A549 (cell line): Measurements from ENCODE around the gene SPRED3.

Source experiments
- BHLHE40 ChIP-seq: IDR thresholded peaks from 2 replicates; pipeline ENCODE4 v1.6.1; 2012; ENCODE audit warnings: low read depth, low read length, inconsistent platforms
- CTCF ChIP-seq: fragments of >200 bp; sonication (Bioruptor Twin); formaldehyde crosslinking; IDR thresholded peaks from 3 replicates; pipeline ENCODE4 v1.5.1; 2016
- EP300 ChIP-seq, 2 experiments: fragments of >200 bp; sonication (Bioruptor Twin); formaldehyde crosslinking; IDR thresholded peaks; 2 replicates in 1 of 2; 3 replicates in 1 of 2; pipeline ENCODE4 v1.6.1; 2016 to 2017
- ESRRA ChIP-seq: fragments of 150-350 bp; IDR thresholded peaks from 2 replicates; pipeline ENCODE4 v1.6.1; 2014; ENCODE audit warnings: mild to moderate bottlenecking, low read length, borderline replicate concordance
- JUNB ChIP-seq: fragments of >200 bp; sonication (Bioruptor Twin); formaldehyde crosslinking; IDR thresholded peaks from 2 replicates; pipeline ENCODE4 v1.6.1; 2016
- MYC ChIP-seq: IDR thresholded peaks from 2 replicates; pipeline ENCODE4 v1.6.1; 2012; ENCODE audit warnings: mild to moderate bottlenecking, inconsistent platforms, low read length, improper control_type of control experiment, borderline replicate concordance
- RFX5 ChIP-seq: fragments of 450-650 bp; IDR thresholded peaks from 2 replicates; pipeline ENCODE4 v1.7.1; 2014; ENCODE audit warnings: antibody characterized with exemption, mild to moderate bottlenecking, moderate library complexity
- USF2 ChIP-seq: fragments of 450-650 bp; IDR thresholded peaks from 2 replicates; pipeline ENCODE4 v1.6.1; 2014; ENCODE audit warnings: antibody characterized with exemption
- TF ChIP-seq, protein P1 (sequence below): fragments of >200 bp; sonication (Bioruptor Twin); formaldehyde crosslinking; IDR thresholded peaks from 3 replicates; pipeline ENCODE4 v1.6.1; 2016

DNA sequence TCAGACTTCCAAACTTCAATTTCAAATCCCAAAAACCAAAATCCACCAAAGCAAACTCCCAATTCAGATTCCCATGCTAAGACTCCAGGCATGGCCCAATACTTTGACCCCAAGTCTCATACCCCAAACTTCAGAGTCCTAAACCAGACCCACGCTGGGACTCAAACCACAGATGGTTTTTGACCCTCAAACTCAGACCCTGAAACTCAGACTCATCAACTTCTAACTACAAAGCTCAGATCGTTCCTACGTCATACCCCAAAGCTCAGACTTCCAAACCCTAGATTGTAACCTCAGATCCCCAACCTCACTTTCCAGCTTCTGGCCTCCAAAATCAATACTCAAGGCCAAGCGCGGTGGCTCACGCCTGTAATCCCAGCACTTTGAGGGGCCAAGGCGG lies 56.9 kb downstream of the SPRED3 start:
- TF ChIP-seq, protein P1, sequence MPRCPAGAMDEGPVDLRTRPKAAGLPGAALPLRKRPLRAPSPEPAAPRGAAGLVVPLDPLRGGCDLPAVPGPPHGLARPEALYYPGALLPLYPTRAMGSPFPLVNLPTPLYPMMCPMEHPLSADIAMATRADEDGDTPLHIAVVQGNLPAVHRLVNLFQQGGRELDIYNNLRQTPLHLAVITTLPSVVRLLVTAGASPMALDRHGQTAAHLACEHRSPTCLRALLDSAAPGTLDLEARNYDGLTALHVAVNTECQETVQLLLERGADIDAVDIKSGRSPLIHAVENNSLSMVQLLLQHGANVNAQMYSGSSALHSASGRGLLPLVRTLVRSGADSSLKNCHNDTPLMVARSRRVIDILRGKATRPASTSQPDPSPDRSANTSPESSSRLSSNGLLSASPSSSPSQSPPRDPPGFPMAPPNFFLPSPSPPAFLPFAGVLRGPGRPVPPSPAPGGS: no peak
- TF ChIP-seq RFX5 (no peak), CTCF (no peak), BHLHE40 (no peak), EP300 (IDR thresholded peaks at IDR 0.05) (no peak), ESRRA (no peak), MYC (no peak), JUNB (no peak), USF2 (no peak)
